ENCODE data around the gene HOXA9.
A peak's percentile ranks its signal among the peaks of the same experiment; 100 is the strongest.

Gene HOXA9

DNA sequence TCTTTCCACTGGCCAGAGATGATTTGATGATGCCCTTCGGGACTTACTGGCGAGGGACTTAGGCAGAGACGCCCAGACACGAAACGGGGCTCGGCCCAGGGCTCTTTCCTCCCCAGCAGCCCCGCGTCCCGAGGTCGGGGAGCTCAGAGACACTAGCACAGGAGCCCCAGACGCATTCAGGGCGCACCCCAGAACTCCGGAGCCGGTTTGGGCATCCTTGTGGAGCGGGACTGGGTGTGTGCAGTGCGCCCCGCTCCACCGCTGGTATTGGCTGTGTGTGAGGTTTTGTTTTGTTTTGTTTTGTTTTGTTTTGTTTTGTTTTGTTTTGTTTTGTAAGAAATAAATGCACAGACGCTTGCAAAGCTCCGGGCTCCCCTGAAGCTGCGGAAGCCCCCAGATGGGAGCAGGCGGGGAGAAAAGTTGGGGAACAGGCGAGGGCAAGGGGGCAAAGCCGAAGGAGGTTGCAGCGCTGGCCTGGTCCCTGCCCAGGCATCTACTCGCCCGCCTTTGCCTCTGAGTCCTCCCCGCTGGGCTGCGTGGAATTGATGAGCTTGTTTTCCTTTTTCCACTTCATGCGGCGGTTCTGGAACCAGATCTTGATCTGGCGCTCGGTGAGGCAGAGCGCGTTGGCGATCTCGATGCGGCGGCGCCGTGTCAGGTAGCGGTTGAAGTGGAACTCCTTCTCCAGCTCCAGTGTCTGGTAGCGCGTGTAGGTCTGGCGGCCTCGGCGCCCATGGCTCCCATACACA, 20.0 kb downstream of the HOXA9 start:
- 64 to 71% methylated on average over 47 of the region's 47 CpGs for WGBS, 2 experiments
- Histone ChIP-seq H3K27me3 (ENCODE audit: control insufficient read depth, insufficient read depth, low read length, poor library complexity, severe bottlenecking) (peaks cover 100% of the 10 kb centered on the region), H3K4me3 (ENCODE audit: insufficient read depth, low read depth, low read length) (no peak overlapping the region), H3K36me3 (ENCODE audit: control insufficient read depth, insufficient read depth, low read length) (no peaks in the 10 kb centered on the region), H3K9me3 (ENCODE audit: control insufficient read depth, low read length) (no peaks in the 10 kb centered on the region), H3K27ac (ENCODE audit: insufficient read depth, low read depth, low read length, poor library complexity, severe bottlenecking) (no peak overlapping the region), H3K4me1 (ENCODE audit: control insufficient read depth, insufficient read depth, low read length) (peaks cover 4% of the 10 kb centered on the region)

DNA sequence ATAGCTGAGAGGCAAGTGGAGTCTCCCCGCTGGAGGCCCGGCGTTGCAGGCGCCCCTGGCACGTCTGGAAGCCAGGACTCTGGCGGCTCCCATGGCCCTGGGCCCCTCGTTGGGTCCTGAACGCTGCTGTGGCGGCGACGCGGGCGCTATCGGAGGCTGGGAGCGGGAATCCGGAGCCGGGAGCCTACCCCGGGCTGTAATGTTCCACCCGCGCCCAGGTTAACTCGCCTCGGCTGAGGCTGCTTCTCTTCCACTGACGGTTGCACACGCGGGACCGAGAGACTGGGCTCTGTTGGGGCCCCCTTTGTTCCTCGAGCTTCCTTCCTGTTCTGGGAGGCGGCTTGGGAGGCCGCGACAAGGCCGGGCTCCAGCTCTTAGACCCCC, 20.6 kb downstream of the HOXA9 start:
- no peak overlapping the region for H3K4me3 ChIP-seq (ENCODE audit: insufficient read depth, low read depth, low read length)
- H3K27ac ChIP-seq (ENCODE audit: insufficient read depth, low read depth, low read length, poor library complexity, severe bottlenecking) = no peak overlapping the region
- peaks cover 100% of the 10 kb centered on the region for H3K27me3 ChIP-seq (ENCODE audit: control insufficient read depth, insufficient read depth, low read length, poor library complexity, severe bottlenecking)
- 27 to 28% methylated on average over 31 of the region's 31 CpGs for WGBS, 2 experiments
- H3K4me1 ChIP-seq (ENCODE audit: control insufficient read depth, insufficient read depth, low read length) = peaks cover 4% of the 10 kb centered on the region
- no peaks in the 10 kb centered on the region for H3K36me3 ChIP-seq (ENCODE audit: control insufficient read depth, insufficient read depth, low read length)
- no peaks in the 10 kb centered on the region for H3K9me3 ChIP-seq (ENCODE audit: control insufficient read depth, low read length)

DNA sequence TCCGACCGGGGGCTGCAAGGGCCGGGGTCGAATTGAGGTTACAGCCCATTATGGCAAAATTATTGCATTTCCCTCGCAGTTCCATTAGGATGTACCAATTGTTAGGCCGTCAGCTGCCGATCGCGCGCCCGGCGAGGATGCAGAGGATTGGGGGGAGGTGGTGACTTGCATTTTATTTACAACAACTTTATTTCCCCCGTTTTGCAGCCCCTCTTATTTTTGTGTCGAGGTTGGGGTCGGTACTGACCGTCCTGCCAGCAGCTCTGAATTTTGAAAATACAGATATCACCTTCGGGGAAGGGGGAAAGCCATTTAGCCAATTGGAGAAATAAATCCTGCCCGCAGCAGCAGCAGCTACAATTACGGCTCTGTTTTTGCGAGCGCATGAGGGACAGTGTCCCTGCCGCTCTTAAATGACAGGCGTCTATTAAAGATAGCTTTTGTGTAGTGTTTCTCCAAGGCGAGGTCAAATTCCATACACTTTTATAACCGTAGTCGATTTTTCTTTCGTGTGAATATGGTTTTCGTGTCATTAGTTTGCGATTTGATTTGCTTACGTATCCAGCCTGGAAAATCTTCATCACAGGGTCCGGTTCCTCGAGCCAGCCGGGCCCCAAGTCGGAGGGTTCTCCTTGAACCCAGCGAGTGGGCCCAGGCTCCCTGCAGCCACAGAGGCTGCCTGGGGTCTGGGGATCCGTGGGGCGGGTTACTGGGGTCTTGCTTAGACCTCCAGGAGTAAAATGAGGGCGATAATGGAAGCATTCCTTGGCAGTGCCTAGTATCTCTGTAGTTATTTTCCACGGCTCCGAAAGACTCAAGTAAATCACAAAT, 21.2 kb downstream of the HOXA9 start:
- H3K9me3 ChIP-seq (ENCODE audit: control insufficient read depth, low read length) = no peaks in the 10 kb centered on the region
- no peak overlapping the region for H3K4me3 ChIP-seq (ENCODE audit: insufficient read depth, low read depth, low read length)
- peaks cover 100% of the 10 kb centered on the region for H3K27me3 ChIP-seq (ENCODE audit: control insufficient read depth, insufficient read depth, low read length, poor library complexity, severe bottlenecking)
- H3K27ac ChIP-seq (ENCODE audit: insufficient read depth, low read depth, low read length, poor library complexity, severe bottlenecking) = no peak overlapping the region
- WGBS, 2 experiments = 43 to 52% methylated on average over 36 to 40 of the region's 40 CpGs
- peaks cover 4% of the 10 kb centered on the region for H3K4me1 ChIP-seq (ENCODE audit: control insufficient read depth, insufficient read depth, low read length)
- H3K36me3 ChIP-seq (ENCODE audit: control insufficient read depth, insufficient read depth, low read length) = no peaks in the 10 kb centered on the region

DNA sequence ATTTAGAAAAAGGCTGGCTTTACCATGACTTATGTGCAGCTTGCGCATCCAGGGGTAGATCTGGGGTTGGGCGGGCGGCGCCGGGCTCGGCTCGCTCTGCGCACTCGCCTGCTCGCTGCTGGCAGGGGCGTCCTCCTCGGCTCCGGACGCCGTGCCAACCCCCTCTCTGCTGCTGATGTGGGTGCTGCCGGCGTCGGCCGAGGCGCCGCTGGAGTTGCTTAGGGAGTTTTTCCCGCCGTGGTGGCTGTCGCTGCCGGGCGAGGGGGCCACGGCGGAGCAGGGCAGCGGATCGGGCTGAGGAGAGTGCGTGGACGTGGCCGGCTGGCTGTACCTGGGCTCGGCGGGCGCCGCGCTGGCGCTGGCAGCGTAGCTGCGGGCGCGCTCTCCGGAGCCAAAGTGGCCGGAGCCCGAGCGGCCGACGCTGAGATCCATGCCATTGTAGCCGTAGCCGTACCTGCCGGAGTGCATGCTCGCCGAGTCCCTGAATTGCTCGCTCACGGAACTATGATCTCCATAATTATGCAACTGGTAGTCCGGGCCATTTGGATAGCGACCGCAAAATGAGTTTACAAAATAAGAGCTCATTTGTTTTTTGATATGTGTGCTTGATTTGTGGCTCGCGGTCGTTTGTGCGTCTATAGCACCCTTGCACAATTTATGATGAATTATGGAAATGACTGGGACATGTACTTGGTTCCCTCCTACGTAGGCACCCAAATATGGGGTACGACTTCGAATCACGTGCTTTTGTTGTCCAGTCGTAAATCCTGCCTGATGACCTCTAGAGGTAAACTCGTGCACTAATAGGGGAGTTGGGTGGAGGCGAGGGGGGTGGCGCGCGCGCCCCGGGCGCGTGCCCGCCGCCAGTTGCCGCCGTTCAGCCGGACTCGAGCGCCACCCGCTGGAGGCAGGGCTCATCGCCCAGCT, 22.1 kb downstream of the HOXA9 start, which contains the start of gene HOXA5:
HOXA5 (minus strand) TSS at position 659 of the 927 bp plus-strand sequence; CDS start at position 585, 74 bp downstream.
- Histone ChIP-seq H3K9me3 (ENCODE audit: control insufficient read depth, low read length) (no peaks in the 10 kb centered on the region), H3K4me3 (ENCODE audit: insufficient read depth, low read depth, low read length) (peak within 1 kb of the TSS; percentile 39), H3K27ac (ENCODE audit: insufficient read depth, low read depth, low read length, poor library complexity, severe bottlenecking) (no peak within 1 kb of the TSS), H3K4me1 (ENCODE audit: control insufficient read depth, insufficient read depth, low read length) (peaks cover 4% of the 10 kb centered on the region), H3K27me3 (ENCODE audit: control insufficient read depth, insufficient read depth, low read length, poor library complexity, severe bottlenecking) (peaks cover 100% of the 10 kb centered on the region), H3K36me3 (ENCODE audit: control insufficient read depth, insufficient read depth, low read length) (no peaks in the 10 kb centered on the region)
- 1% methylated on average over 86 of the region's 86 CpGs for WGBS, 2 experiments

DNA sequence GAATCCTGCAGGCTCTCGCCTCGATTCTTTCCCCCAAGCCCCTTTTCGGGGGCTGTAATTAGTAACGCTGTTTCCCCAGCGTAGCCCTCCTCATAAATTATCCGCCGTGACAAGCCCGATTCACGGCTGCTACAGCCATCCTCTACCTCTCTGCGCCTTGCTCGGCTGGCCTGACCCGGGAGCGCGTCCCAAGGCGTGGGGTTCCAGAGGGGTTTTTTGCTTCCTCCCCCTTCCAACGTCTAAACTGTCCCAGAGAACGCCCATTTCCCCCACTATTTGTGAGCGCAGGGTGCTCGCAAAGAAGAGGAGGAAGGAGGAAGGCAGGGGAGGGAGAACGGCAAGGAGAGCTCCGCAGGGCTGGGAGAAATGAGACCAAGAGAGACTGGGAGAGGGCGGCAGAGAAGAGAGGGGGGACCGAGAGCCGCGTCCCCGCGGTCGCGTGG, 22.7 kb downstream of the HOXA9 start:
- WGBS, 2 experiments = 2 to 3% methylated on average over 28 to 29 of the region's 29 CpGs

DNA sequence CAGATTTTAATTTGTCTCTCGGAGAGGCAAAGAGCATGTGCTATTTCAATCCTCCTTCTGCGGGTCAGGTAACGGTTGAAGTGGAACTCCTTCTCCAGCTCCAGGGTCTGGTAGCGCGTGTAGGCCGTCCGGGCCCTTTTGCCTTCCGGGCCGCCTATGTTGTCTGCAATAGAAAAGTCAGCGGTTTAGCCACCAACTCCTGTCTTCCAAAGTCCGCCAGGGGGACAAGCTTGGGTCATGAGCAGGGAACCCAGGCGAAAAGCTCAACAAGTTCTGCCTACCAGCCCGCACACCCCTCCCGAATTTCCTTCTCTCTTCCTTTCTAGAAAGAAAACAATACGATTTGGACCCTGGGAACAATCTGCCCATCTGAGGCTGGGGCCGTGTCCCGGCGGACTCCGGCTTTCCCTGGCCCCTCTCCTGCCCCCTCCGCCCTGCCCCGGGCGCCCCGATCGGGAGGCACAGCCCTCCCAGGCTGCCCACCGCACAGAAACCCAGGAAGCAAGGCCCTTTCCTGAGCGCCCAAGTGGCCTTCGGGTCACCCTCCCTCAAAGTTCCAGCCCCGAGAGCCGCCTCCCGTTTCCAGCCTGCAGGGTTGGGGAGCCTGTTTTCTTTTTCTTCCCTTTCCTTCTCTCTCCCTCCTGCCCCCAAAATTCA, 23.3 kb downstream of the HOXA9 start:
- 3 to 4% methylated on average over 30 of the region's 30 CpGs for WGBS, 2 experiments
- Histone ChIP-seq H3K27me3 (ENCODE audit: control insufficient read depth, insufficient read depth, low read length, poor library complexity, severe bottlenecking) (peaks cover 100% of the 10 kb centered on the region), H3K36me3 (ENCODE audit: control insufficient read depth, insufficient read depth, low read length) (no peaks in the 10 kb centered on the region), H3K27ac (ENCODE audit: insufficient read depth, low read depth, low read length, poor library complexity, severe bottlenecking) (no peak overlapping the region), H3K4me1 (ENCODE audit: control insufficient read depth, insufficient read depth, low read length) (peaks cover 4% of the 10 kb centered on the region), H3K4me3 (ENCODE audit: insufficient read depth, low read depth, low read length) (no peak overlapping the region), H3K9me3 (ENCODE audit: control insufficient read depth, low read length) (no peaks in the 10 kb centered on the region)

More for the DNA sequence above, 22.7 kb downstream of the HOXA9 start:
- peaks cover 100% of the 10 kb centered on the region for H3K27me3 ChIP-seq (ENCODE audit: control insufficient read depth, insufficient read depth, low read length, poor library complexity, severe bottlenecking)
- peaks cover 4% of the 10 kb centered on the region for H3K4me1 ChIP-seq (ENCODE audit: control insufficient read depth, insufficient read depth, low read length)
- no peaks in the 10 kb centered on the region for H3K9me3 ChIP-seq (ENCODE audit: control insufficient read depth, low read length)
- H3K4me3 ChIP-seq (ENCODE audit: insufficient read depth, low read depth, low read length) = no peak overlapping the region
- no peaks in the 10 kb centered on the region for H3K36me3 ChIP-seq (ENCODE audit: control insufficient read depth, insufficient read depth, low read length)
- H3K27ac ChIP-seq (ENCODE audit: insufficient read depth, low read depth, low read length, poor library complexity, severe bottlenecking) = no peak overlapping the region

DNA sequence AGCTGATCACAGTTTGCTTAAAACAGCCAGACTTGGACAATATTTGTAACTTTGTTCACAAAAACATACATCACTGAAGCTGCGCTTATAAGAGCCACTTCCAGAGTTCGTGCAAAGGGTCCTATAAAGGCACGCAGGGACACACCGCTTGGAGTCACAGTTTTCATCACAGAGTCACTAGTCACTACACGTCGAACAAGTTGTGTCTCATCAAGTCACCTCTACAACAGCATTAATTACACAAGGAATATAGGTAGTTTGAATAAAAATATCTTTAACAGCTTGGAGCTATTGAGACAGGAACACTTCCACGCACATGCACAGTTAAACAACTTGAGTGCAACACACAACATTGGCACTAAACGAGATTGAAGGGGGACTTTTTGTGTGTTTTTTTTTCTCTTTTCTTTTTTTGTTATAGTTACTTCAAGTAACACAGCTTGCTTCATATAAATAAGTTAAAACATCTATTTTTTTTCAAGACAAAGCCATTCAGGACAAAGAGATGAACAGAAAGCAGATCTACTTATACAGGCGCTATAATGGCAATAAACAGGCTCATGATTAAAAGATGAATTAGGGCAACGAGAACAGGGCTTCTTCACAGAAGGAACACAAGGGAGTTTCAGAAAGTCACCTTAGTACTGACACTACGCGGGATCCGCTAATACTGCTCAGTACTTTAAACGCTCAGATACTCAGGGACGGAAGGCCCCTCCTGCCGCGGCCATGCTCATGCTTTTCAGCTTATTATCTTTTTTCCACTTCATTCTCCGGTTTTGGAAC, 24.0 kb downstream of the HOXA9 start:
- Histone ChIP-seq H3K36me3 (ENCODE audit: control insufficient read depth, insufficient read depth, low read length) (no peaks in the 10 kb centered on the region), H3K4me3 (ENCODE audit: insufficient read depth, low read depth, low read length) (no peak overlapping the region), H3K27ac (ENCODE audit: insufficient read depth, low read depth, low read length, poor library complexity, severe bottlenecking) (no peak overlapping the region), H3K9me3 (ENCODE audit: control insufficient read depth, low read length) (no peaks in the 10 kb centered on the region), H3K4me1 (ENCODE audit: control insufficient read depth, insufficient read depth, low read length) (peaks cover 4% of the 10 kb centered on the region), H3K27me3 (ENCODE audit: control insufficient read depth, insufficient read depth, low read length, poor library complexity, severe bottlenecking) (peaks cover 100% of the 10 kb centered on the region)
- WGBS, 2 experiments = 30 to 33% methylated on average over 17 to 18 of the region's 18 CpGs

DNA sequence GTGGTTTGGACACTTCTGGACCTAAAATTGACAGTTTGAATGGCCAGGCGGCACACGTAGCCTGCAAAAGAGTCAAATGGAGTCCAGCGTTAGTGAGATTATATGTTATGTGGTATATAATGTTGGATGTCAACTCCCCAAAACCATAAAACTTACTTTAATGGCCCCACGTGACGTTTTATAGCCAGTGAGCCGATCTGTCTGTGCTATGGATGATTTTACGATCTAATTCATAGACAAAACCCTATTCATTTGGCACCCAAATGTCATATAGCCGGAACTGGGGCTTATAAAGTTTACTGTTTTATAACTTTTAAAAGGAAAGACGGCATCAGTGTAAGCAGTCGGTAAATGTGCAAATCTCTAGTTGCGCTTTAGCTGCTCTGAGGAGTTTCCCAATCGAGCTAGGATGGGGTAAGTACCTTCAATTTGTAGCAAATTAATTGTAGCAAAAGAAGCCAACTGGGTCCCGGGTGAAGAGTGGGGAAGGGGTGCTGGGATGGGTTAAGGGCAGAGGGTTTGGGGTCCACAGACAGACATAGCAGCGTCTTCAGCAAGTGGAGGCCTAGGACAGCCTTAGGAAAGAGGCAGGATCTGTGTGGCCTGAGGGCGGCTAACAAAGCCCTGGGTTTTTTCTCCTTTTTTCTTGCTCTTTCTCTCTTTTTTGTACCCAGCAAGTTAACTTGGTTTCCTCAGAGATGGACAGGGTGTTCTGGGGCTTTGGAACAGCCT, 25.0 kb downstream of the HOXA9 start:
- no peaks in the 10 kb centered on the region for H3K9me3 ChIP-seq (ENCODE audit: control insufficient read depth, low read length)
- H3K4me3 ChIP-seq (ENCODE audit: insufficient read depth, low read depth, low read length) = no peak overlapping the region
- WGBS, 2 experiments = 26 to 30% methylated on average over 15 of the region's 15 CpGs

More for the DNA sequence above, 25.0 kb downstream of the HOXA9 start:
- Histone ChIP-seq H3K4me1 (ENCODE audit: control insufficient read depth, insufficient read depth, low read length) (peaks cover 4% of the 10 kb centered on the region), H3K36me3 (ENCODE audit: control insufficient read depth, insufficient read depth, low read length) (no peaks in the 10 kb centered on the region), H3K27ac (ENCODE audit: insufficient read depth, low read depth, low read length, poor library complexity, severe bottlenecking) (no peak overlapping the region), H3K27me3 (ENCODE audit: control insufficient read depth, insufficient read depth, low read length, poor library complexity, severe bottlenecking) (peaks cover 100% of the 10 kb centered on the region)
